Omental fat pad (tissue), 4 donors: ENCODE results near the gene ATRIP. TPM values are rescaled to one million over a fixed set of nuclear protein-coding genes. Genes with fewer than 3 reads are reported as not detected.

ENCODE experiments used
- ATAC-seq: fragments of 150-250 bp; one replicate; pipeline ENCODE4 v1.9.1; 2016; ENCODE audit warnings: mild to moderate bottlenecking, moderate library complexity; ENCODE audit not compliant: low FRiP score
- DNase-seq: peaks from one replicate; pipeline ENCODE4 v3.0.0-alpha.2; 2019; ENCODE audit warnings: low spot score
- CTCF ChIP-seq, 3 donors: fragments of 450-650 bp; IDR thresholded peaks; one replicate each; pipeline ENCODE4 v1.5.1; 2016 to 2017; ENCODE audit warnings: antibody characterized with exemption in 3 of 3, mild to moderate bottlenecking in 3 of 3, moderate library complexity in 2 of 3
- total RNA-seq, 4 donors: library from RNA; depleted of rRNA; stranded (reverse); fragments of >200 nt; gene quantifications; one replicate each; pipeline ENCODE4 v1.1.0, GENCODE V29; 2016

ATRIP gene
- total RNA-seq, 4 donors from 2014 or later: 4.0 to 6.5 (median 5.5) TPM

- DNase-seq (no peak), ATAC-seq (no peak)
- TF ChIP-seq CTCF (IDR thresholded peaks at IDR 0.05): no peak
Measured at GRCh38 chr3:48466386-48467109, 20.0 kb downstream of the ATRIP start.

DNA sequence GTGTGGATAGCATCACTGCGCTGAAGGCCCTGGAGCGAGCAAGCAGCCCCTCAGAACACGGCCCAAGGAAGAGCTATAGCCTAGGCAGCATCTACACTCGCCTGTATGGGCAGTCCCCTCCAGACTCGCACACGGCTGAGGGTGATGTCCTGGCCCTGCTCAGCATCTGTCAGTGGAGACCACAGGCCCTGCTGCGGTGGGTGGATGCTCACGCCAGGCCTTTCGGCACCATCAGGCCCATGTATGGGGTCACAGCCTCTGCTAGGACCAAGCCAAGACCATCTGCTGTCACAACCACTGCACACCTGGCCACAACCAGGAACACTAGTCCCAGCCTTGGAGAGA is 20.5 kb downstream of the ATRIP start:
- ATAC-seq: no peak
- DNase-seq: no peak
- TF ChIP-seq CTCF (IDR thresholded peaks at IDR 0.05): no peak

GRCh38 chr3:48467473-48468267 is 21.1 kb downstream of the ATRIP start:
- ATAC-seq (no peak), DNase-seq (no peak)
- no peak for TF ChIP-seq CTCF (IDR thresholded peaks at IDR 0.05)

DNA sequence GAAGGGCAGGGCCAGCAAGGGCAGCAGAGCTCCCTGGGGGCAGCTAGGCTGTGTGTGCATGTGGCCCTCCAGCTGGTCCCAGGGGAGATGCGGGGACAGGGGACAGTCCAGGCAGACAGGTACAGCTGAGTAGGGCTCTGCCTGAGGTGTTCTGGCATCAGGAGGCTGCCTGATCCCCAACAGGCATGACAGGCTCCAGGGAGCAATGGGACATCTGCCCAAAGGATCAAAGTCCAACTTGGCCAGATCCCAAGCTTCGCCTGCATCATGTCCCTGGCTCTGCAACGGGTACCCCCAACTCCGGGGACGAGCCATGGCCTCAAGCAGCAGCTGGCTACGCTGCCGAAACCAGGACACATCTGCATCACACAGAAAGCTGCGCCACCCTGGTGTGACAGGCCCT is 21.8 kb downstream of the ATRIP start:
- no peak for ATAC-seq
- no peak for TF ChIP-seq CTCF (IDR thresholded peaks at IDR 0.05)
- DNase-seq: no peak

DNA sequence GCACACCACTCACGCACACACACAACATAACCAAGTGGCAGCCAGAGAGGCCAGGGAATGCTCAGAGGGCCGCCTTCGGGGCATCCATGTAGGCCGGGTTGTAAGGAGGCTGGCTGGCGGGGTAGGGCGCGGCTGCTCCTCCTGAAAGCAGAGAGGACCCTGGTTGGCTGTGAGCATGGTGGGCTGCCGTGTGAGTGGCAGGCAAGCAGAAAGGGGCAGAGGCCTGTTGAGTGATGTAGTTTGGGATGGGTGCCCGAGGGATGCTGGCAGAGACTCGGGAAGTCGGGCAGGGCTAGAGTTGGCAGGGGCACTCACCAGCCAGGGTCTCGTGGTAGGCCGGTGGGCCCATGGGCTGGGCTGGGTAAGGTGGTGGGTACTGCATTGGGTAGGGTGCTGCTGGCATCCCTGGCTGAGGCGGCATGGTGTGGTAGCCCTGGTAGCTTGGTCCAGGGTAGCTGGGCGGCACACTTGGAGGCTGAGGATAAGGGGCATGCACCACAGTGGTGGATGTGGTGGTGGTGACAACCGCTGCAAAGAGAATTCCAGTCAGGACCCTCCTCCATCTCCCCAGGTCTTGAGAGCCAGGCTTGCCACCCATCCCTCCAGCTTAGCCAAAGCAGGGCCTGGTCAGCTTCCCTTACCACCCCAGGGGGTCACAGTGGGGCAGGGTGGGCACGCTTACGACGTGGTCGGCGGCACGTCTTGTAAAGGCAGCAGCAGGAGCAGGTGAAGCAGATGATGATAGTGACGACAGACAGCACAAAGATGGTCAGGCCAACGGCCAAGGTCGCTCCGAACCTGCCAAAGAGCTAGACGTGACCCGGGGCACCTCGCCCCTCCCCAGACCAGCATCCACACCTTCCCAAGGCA is 22.7 kb downstream of the ATRIP start:
- ATAC-seq (no peak), DNase-seq (no peak)
- no peak for TF ChIP-seq CTCF (IDR thresholded peaks at IDR 0.05)

DNA sequence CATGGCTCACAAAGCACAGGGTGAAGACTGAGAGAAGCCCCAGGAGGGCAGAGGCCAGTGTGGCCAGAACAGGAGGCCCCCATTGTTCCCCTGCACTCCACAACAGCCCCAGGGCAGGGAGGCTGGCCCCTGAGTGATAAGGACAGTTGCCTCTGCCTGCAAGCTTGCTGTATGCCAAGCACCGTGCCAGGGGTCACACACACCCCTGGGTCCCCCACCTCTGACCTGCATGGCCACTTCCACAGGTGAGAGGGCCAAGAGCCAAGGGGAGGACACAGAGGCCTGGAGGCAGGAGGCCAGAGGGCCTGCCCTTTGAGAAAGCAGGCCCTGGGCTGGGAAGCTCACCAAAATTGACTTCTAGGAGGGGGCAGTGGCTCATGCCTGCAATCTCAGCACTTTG is 23.7 kb downstream of the ATRIP start:
- DNase-seq: no peak
- no peak for TF ChIP-seq CTCF (IDR thresholded peaks at IDR 0.05)
- ATAC-seq: no peak
